Adrenal gland (tissue), 19 donors: ENCODE data around the gene SYCE3. TPM values are rescaled to one million over a fixed set of nuclear protein-coding genes. Genes with fewer than 3 reads are reported as not detected.

Experiments
- DNase-seq, 7 donors: peaks; one replicate each; pipeline ENCODE4 v3.0.0-alpha.2; 2019 to 2020
- H3K27ac ChIP-seq, 5 donors: fragments of 200-600 bp; sonication (generic) in 4 of 5; 1 replicate in 3 of 5; 2 replicates in 2 of 5; pipeline versions ENCODE4 v1.5.1 to v1.8.0; 2016 to 2020; ENCODE audit warnings: mild to moderate bottlenecking in 1 of 5
- H3K27me3 ChIP-seq: fragments of 200-600 bp; 2 replicates; pipeline ENCODE4 v1.8.0; 2021
- H3K36me3 ChIP-seq, 2 donors: fragments of 200-600 bp; replicated peaks in 1 of 2; 1 replicate in 1 of 2; 2 replicates in 1 of 2; pipeline versions ENCODE4 v1.5.1 to v1.8.0; 2018 to 2022
- H3K4me1 ChIP-seq, 2 donors: fragments of 200-600 bp; replicated peaks in 1 of 2; 1 replicate in 1 of 2; 2 replicates in 1 of 2; pipeline versions ENCODE4 v1.5.1 to v1.8.0; 2018 to 2021
- H3K4me3 ChIP-seq, 4 donors: fragments of 200-600 bp; sonication (generic) in 3 of 4; one replicate each; pipeline ENCODE4 v1.5.1; 2016 to 2018
- H3K9me3 ChIP-seq, 3 donors: fragments of 200-600 bp; sonication (generic) in 1 of 3; replicated peaks in 1 of 3; 1 replicate in 2 of 3; 2 replicates in 1 of 3; pipeline versions ENCODE4 v1.5.1 to v1.8.0; 2016 to 2021
- POLR2A ChIP-seq, 2 donors: fragments of 450-650 bp; IDR thresholded peaks; one replicate each; pipeline ENCODE4 v1.6.1; 2017; ENCODE audit warnings: antibody characterized with exemption in 2 of 2, mild to moderate bottlenecking in 2 of 2, moderate library complexity in 1 of 2
- WGBS, 4 donors: extraction: QIAGEN DNeasy Blood & Tissue Kit in 2 of 4; methylation state at CpG; one replicate each; pipeline versions ENCODE4 v1.1.5 to v1.1.7; 2013 to 2017; 5-methylcytosine and 5-hydroxymethylcytosine counted together
- intact Hi-C, 2 donors: fragments of 100-400 bp; cut with DNase I; formaldehyde crosslinking; loops; one replicate each; pipeline versions ENCODE4 v1.14.1 to v1.15.0; 2022 to 2023
- long read RNA-seq, 10 donors: library from polyadenylated mRNA in 3 of 10; unstranded in 2 of 10; stranded (forward) in 1 of 10; transcript quantifications; one replicate each; pipeline ENCODE4 v2.0.0 and lab custom pipeline, GENCODE V29; 2021 to 2026
- polyA plus RNA-seq, 3 donors: library from polyadenylated mRNA; stranded (reverse); fragments of 200-250 nt in 2 of 3; fragments of 350-450 nt in 1 of 3; fragmentation: Illumina TruSeq in 1 of 3; extraction: RNeasy Lipid Tissue Mini Kit (QIAGEN cat#74804) in 1 of 3; gene quantifications; one replicate each; pipeline ENCODE4 v1.2.3, GENCODE V29; 2013 to 2014
- total RNA-seq, 9 donors: library from RNA; depleted of rRNA in 4 of 9; stranded (reverse); fragments of >200 nt in 4 of 9; fragments of 120-200 nt in 1 of 9; fragmentation: NEBNext Ultra II Directional in 1 of 9; extraction: Animal tissue kit (Norgen Biotek cat#: 25700) in 1 of 9; gene quantifications; one replicate each; pipeline versions ENCODE4 v1.1.0 to v1.2.4, GENCODE V29; 2013 to 2023
- TF ChIP-seq, protein P1 (sequence below), 6 experiments: fragments of 450-650 bp in 4 of 6; fragments of 200-600 bp in 2 of 6; sonication (generic) in 1 of 6; IDR thresholded peaks; 1 replicate in 5 of 6; 2 replicates in 1 of 6; pipeline versions ENCODE4 v1.5.1 to v1.8.0; 2016 to 2021; ENCODE audit warnings: antibody characterized with exemption in 6 of 6, mild to moderate bottlenecking in 2 of 6, moderate library complexity in 1 of 6
- donor health status: healthy with polysubstance abuse.
- donor health status: Bipolar disorder and iron deficiency.
- donor health status: DM: yes; HTN: yes; CAD: no.
- donor health status: DM: no; HTN: no; CAD: no.
- donor health status: DM: no; HTN: no; CAD: no.
- donor health status: DM: yes; HTN: yes; CAD: no.

The SYCE3 gene
- total RNA-seq (1 to 10 TPM in 3 of 9 donors, under 1 TPM in 3, not detected in 3; 0.57 to 7.2 (median 2.4) TPM), polyA plus RNA-seq (under 1 TPM in 1 of 3 donors, not detected in 2; 0.81 TPM)
- long read RNA-seq, donor 1, partial matches to known transcripts: 0 of 1 reads
- long read RNA-seq, donor 1, other reads (novel, unspliced or antisense): 0 of 1 reads
- long read RNA-seq, donor 2: 0 reads
- long read RNA-seq, donor 3, partial matches to known transcripts: 0 of 2 reads
- long read RNA-seq, donor 3, other reads (novel, unspliced or antisense): 0 of 2 reads
- long read RNA-seq, donor 4, partial matches to known transcripts: 0 of 3 reads
- long read RNA-seq, donor 4, other reads (novel, unspliced or antisense): 1 of 3 reads
- long read RNA-seq, donor 5, partial matches to known transcripts: 0 of 1 reads
- long read RNA-seq, donor 5, other reads (novel, unspliced or antisense): 0 of 1 reads
- long read RNA-seq, donor 6: 0 reads
- long read RNA-seq, donor 7: 0 reads
- long read RNA-seq, donor 8, partial matches to known transcripts: 0 of 1 reads
- long read RNA-seq, donor 8, other reads (novel, unspliced or antisense): 0 of 1 reads
- long read RNA-seq, donor 9: 0 reads
- long read RNA-seq, donor 10: 0 reads

GRCh38 chr22:50562523-50563412 is at the start of gene SYCE3:
SYCE3 (minus strand) TSS chr22:50562919; CDS start chr22:50556405, 6,514 bp downstream.
- intact Hi-C loops: no loop called here
- Histone ChIP-seq H3K36me3 (no peaks in the 10 kb centered on the region), H3K27ac (peak within 1 kb of the TSS in 4 of 5 donors; percentile 42 to 79 (median 66)), H3K9me3 (no peaks in the 10 kb centered on the region), H3K4me1 (peaks cover 6 to 8% of the 10 kb centered on the region in 2 donors), H3K27me3 (no peaks in the 10 kb centered on the region), H3K4me3 (peak within 1 kb of the TSS; percentile 13 to 74 (median 44))
- 3 to 9% (median 5%) methylated on average over 21 to 59 of the region's 61 CpGs for WGBS, 4 donors
- TF ChIP-seq, protein P1, sequence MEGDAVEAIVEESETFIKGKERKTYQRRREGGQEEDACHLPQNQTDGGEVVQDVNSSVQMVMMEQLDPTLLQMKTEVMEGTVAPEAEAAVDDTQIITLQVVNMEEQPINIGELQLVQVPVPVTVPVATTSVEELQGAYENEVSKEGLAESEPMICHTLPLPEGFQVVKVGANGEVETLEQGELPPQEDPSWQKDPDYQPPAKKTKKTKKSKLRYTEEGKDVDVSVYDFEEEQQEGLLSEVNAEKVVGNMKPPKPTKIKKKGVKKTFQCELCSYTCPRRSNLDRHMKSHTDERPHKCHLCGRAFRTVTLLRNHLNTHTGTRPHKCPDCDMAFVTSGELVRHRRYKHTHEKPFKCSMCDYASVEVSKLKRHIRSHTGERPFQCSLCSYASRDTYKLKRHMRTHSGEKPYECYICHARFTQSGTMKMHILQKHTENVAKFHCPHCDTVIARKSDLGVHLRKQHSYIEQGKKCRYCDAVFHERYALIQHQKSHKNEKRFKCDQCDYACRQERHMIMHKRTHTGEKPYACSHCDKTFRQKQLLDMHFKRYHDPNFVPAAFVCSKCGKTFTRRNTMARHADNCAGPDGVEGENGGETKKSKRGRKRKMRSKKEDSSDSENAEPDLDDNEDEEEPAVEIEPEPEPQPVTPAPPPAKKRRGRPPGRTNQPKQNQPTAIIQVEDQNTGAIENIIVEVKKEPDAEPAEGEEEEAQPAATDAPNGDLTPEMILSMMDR (IDR thresholded peaks at IDR 0.05): peak; percentile 74 to 97 (median 96)
- peak in 1 of 2 donors; percentile 85 for TF ChIP-seq POLR2A (IDR thresholded peaks at IDR 0.05)
- DNase-seq: peak; percentile 97 to 99 (median 98)

- Histone ChIP-seq H3K9me3 (no peaks in the 10 kb centered on the region), H3K4me1 (no peaks in the 10 kb centered on the region), H3K27me3 (no peaks in the 10 kb centered on the region), H3K4me3 (no peak overlapping the region), H3K36me3 (no peaks in the 10 kb centered on the region), H3K27ac (no peak overlapping the region)
- TF ChIP-seq, protein P1 (IDR thresholded peaks at IDR 0.05): no peak
- no peak for TF ChIP-seq POLR2A (IDR thresholded peaks at IDR 0.05)
- intact Hi-C loops: loop anchor here in 1 of 2 donors (10.0 kb wide), 1 partner anchor 357 kb away; the partner anchor contains the start of gene HDAC10
- 68 to 79% (median 76%) methylated on average over 6 of the region's 6 CpGs for WGBS, 4 donors
- DNase-seq: no peak
Measured at GRCh38 chr22:50612168-50612527, 49.4 kb upstream of the SYCE3 start.

- no peaks in the 10 kb centered on the region for H3K27me3 ChIP-seq
- no peaks in the 10 kb centered on the region for H3K9me3 ChIP-seq
- DNase-seq: peak in 1 of 7 donors; percentile 6
- WGBS, 4 donors: 88 to 95% (median 92%) methylated on average over 8 to 26 of the region's 26 CpGs
- intact Hi-C loops: loop anchor here in 1 of 2 donors (10.0 kb wide), 1 partner anchor 357 kb away; the partner anchor contains the start of gene HDAC10
- no peak overlapping the region for H3K4me3 ChIP-seq
- H3K4me1 ChIP-seq: no peaks in the 10 kb centered on the region
- TF ChIP-seq, protein P1 (IDR thresholded peaks at IDR 0.05): no peak
- TF ChIP-seq POLR2A (IDR thresholded peaks at IDR 0.05): no peak
- H3K36me3 ChIP-seq: no peaks in the 10 kb centered on the region
- no peak overlapping the region for H3K27ac ChIP-seq
Measured at GRCh38 chr22:50611341-50612060, 48.8 kb upstream of the SYCE3 start.
